ENCODE data around the gene MISP.
"Not testable (repeated sequence)": the region's sequence is repeated elsewhere in the genome, so short reads cannot be mapped to it uniquely, and the experiment has no call there.

The MISP gene

GRCh38 chr19:725461-726089, 25.3 kb upstream of the MISP start:
- no peak for DNase-seq

GRCh38 chr19:726993-727956, 23.6 kb upstream of the MISP start:
- no peak for DNase-seq

- no peak for DNase-seq
Measured at GRCh38 chr19:728011-728410, 22.9 kb upstream of the MISP start.

- not testable (repeated sequence) for DNase-seq
Measured at GRCh38 chr19:729564-729963, 21.3 kb upstream of the MISP start.

DNA sequence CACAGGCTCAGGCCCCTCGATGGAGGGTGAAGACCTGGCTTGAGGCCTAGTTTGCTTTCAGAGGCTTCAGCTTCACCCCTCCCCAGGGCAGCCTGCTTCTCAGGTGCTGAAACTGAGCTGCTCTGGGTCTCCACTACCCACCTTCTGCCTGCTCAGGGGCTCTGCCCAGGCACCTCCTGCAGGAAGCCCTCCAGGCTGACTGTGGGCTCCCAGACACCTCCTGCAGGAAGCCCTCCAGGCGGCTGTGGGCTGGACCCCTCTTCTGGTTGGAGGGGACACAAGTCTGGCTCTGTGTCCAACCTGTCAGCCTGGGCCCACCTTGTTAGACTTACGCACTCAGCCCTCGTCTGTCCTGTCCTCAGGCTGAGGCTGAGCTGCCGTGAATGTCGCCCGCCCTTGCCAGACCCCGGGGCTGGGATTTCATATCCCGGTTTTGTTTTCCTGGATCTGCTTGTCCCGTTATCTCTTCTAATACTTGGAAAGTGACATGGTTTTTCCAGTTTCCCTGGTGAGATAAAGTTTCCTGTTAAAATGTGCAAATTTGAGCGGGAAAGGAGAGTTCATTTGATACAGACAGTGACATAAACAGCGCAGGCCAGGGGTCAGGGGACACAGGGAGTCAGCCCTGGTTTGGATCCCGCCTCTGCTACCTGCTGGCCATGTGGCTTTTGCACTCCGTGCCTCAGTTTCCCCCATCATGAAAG, 20.8 kb upstream of the MISP start:
- no peak for DNase-seq

- DNase-seq = no peak
Measured at GRCh38 chr19:731000-731399, 19.9 kb upstream of the MISP start.

DNA sequence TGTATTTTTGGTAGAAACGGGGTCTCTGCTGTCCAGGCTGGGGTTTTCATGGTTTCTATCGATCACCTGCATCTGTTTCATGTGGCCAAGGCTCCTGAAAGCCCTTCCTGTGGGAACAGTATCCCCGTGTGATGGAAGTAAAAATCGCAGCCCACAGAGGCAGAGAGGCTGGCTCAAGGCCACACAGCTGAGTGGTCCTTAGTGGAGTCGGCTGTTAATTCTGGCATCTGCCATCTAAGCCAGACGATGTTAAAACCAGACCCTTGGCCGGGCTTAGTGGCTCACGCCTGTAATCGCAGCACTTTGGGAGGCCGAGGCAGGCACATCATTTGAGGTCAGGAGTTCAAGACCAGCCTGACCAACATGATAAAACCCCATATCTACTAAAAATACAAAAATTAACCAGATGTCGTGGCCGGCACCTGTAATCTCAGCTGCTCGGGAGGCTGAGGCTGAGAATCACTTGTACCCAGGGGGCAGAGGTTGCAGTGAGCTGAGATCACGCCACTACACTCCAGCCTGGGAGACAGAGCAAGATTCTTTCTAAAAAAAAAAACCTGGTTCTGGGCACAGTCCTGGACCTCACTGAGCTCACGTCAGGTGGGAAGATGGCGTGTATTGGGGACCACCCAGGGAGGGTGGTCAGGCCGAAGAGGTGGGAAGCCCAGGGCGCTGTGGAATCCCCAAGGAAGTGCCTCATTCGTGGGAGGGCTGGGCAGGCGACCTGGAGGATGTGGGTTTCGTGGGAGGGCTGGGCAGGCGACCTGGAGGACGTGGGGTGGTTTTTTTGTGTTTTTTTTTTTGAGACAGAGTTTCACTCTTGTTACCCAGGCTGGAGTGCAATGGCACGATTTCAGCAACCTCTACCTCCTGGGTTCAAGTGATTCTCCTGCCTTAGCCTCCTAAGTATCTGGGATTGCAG, 18.5 kb upstream of the MISP start:
- no peak for DNase-seq

- DNase-seq = no peak
Measured at GRCh38 chr19:734716-735115, 16.2 kb upstream of the MISP start.

GRCh38 chr19:736125-736524, 14.8 kb upstream of the MISP start:
- DNase-seq = no peak

DNA sequence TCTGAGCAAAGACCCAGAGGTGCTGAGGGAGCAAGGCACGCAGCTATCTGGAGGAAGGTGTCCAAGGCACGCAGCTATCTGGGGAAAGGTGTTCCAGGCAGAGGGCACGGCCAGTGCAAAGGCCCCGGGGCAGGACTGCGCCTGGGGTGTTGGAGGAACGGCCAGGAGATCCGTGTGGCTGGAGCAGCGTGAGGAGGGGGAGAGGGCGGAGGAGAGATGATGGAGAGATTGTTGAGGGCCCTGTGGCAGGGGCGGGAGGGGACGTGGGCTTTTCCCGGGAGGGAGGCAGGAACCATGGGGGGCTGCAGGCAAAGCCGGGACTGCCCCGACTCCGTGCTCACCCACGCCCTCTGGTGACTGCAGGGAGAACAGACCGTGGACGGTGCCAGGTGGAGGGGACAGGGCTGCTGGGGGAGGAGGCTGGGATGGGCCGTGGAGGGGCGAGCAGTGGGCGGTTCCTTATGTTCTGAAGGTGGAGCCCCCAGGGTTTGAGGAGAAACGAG, 13.3 kb upstream of the MISP start:
- DNase-seq = no peak

GRCh38 chr19:738509-739128, 12.3 kb upstream of the MISP start:
- DNase-seq = no peak

DNA sequence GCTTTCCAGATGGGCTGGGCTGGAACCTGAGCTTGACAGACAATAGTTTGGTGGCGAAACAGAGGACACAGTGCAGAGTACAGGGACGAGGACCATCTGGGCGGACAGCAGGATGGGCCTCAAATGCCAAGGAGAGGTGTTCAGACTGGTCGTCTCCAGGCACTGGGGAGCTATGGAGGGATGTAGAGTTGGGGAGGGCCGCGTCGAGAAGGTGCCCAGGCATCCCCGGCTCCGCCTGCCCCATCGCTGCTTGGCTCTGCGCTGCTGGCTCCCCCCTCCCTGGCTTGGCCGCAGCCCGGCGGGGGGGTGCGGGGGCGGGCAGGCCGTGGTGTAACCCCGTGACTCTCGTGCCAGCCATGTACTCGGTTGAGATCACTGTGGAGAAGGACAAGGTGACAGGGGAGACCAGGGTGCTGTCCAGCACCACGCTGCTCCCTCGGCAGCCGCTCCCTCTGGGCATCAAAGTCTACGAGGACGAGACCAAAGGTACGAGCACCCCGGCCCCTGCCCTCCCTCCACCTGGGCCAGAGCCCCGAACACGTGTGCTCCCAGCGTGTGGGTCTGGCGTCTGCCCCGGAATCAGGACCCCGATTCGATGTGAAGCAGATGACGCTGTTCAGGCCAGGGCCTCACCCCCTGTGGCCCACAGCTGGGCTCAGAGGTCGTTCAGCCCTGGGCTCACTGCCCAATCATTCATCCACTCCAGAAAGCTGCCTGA, 10.8 kb upstream of the MISP start:
- DNase-seq = no peak

- DNase-seq = not testable (repeated sequence)
Measured at GRCh38 chr19:740816-741505, 10.0 kb upstream of the MISP start.

DNA sequence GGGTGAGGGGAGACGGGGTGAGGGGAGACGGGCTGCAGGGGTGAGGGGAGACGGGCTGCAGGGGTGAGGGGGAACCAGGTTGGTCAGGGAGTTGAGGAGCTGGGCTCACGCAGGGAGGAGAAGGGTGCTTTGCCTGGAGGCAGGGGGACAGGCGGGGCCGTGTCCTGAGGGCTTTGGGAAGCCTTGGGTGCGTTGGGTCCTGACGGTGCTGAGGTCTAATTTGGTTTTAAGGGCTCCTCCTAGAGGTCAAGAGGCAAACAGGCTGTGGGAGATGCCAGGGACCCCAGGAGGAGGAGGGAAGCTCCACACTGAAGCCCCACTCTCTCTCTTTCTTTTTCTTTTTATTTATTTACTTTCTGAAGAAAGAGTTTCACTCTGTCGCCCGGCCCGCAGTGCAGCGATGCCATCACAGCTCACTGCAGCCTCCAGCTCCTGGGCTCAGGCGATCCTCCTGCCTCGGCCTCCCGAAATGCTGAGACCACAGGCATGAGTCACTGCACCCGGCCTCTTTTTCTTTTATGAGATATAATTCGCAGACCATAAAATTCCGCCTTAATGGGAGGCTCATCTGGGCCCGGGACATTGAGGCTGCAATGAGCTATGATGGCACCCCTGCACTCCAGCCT, 9.3 kb upstream of the MISP start:
- DNase-seq = no peak

DNA sequence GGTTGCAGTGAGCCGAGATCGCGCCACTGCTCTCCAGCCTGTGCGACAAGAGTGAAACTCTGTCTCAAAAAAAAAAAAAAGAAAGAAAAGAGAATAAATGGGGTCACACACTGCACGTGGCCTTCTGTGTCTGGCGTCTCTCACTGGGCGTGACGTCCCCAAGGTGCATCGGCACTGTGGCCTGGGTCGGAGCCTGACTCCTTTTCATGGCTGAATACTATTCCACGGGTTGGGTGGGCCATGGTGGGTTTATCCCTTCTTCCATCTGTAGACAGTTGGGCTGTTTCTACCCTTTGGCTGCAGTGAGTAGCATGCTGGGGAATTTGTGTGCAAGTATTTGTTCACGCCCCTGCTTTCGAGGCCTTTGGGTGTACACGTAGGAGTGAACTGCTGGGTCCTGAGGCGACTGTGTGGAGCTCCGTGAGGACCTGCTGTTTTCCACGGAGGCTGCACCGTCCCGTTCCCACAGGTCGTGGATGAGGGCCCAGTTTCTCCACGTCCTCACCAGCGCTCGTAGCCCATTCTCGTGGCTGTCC, 8.3 kb upstream of the MISP start:
- DNase-seq = no peak

DNA sequence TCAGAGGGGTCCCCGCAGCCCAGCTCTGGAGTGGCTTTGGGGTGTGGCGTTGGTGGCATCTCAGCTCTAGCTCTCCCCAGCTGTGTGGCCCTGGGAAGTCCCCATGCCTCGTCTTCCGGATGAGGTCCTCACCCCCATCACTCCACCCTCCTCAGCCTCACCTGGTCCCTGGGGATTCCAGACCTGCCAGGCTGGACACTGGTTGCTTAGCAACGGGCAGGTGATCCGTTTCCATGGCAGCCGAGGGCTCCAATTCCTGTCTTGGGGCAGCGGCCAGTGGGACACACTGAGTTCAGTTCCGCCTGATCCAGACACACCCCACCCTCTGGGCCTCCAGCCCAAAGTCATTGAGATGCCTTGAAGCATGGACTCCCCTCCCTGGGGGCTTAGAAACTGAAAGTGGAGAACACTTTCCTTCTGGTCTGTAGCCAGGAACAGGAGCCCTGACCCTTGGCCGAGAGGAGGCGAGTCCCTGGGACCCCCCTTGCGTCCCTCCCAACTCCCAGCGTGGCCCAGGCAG, 7.7 kb upstream of the MISP start:
- DNase-seq = no peak

- DNase-seq = not testable (repeated sequence)
Measured at GRCh38 chr19:745138-745537, 5.8 kb upstream of the MISP start.

- DNase-seq = no peak
Measured at GRCh38 chr19:746208-746819, 4.6 kb upstream of the MISP start.

DNA sequence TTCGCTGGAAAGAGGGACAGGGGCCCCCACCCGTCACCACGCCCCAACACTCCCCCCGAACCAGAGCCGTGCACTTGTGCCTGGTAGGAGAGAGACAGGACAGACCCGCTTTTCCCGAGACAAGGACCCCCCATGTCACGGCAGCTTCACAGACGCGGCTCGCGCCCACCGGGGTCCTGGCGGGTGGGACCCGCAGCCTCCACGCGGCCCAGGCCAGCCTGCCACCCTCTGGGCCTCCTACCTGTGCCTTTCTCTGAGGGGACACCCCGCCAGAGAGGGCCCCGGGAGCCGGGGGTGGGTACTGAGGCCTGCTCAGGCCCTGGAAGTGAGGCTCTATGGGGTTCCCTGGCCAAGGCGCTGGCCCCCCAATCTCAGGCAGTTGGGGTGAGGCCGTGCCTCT, 4.0 kb upstream of the MISP start:
- no peak for DNase-seq

Measured in DMS 273 treated with DMSO at 0.1 percent for 48 hours (cell line).